Heart left ventricle (tissue), 16 donors: Measurements from ENCODE around the gene FBXO42. TPM values are rescaled to one million over a fixed set of nuclear protein-coding genes. Genes with fewer than 3 reads are reported as not detected.

ENCODE experiments used
- ATAC-seq, 4 donors: fragments of 200-7000 bp; cut with Tn5 transposase; one replicate each; pipeline ENCODE4 v1.9.1; 2020 to 2022; ENCODE audit warnings: moderate library complexity in 4 of 4, mild to moderate bottlenecking in 3 of 4, moderate number of reproducible peaks in 1 of 4
- DNase-seq, 5 donors: peaks; one replicate each; pipeline ENCODE4 v3.0.0-alpha.2; 2020
- H3K27ac ChIP-seq, 12 donors: fragments of 200-600 bp; sonication (generic) in 4 of 12; one replicate each; pipeline versions ENCODE4 v1.5.0 to v1.8.0; 2016 to 2022; ENCODE audit warnings: mild to moderate bottlenecking in 2 of 12
- H3K27me3 ChIP-seq, 9 donors: fragments of 200-600 bp; sonication (generic) in 2 of 9; one replicate each; pipeline versions ENCODE4 v1.5.1 to v1.8.0; 2016 to 2022; ENCODE audit warnings: mild to moderate bottlenecking in 3 of 9
- H3K36me3 ChIP-seq, 9 donors: fragments of 200-600 bp; sonication (generic) in 2 of 9; one replicate each; pipeline versions ENCODE4 v1.5.0 to v1.8.0; 2018 to 2022; ENCODE audit warnings: mild to moderate bottlenecking in 2 of 9
- H3K4me1 ChIP-seq, 12 donors: fragments of 200-600 bp; sonication (generic) in 4 of 12; one replicate each; pipeline versions ENCODE4 v1.5.0 to v1.8.0; 2016 to 2022; ENCODE audit warnings: mild to moderate bottlenecking in 3 of 12
- H3K4me3 ChIP-seq, 12 donors: fragments of 200-600 bp; sonication (generic) in 4 of 12; one replicate each; pipeline versions ENCODE4 v1.5.0 to v1.8.0; 2017 to 2022; ENCODE audit warnings: mild to moderate bottlenecking in 9 of 12, moderate library complexity in 4 of 12
- H3K9me3 ChIP-seq, 12 donors: fragments of 200-600 bp; sonication (generic) in 4 of 12; one replicate each; pipeline versions ENCODE4 v1.5.0 to v1.8.0; 2016 to 2022; ENCODE audit warnings: mild to moderate bottlenecking in 1 of 12
- POLR2A ChIP-seq, 2 donors: fragments of 450-650 bp; IDR thresholded peaks; one replicate each; pipeline ENCODE4 v1.6.1; 2017; ENCODE audit warnings: antibody characterized with exemption in 2 of 2, mild to moderate bottlenecking in 2 of 2, moderate library complexity in 2 of 2
- WGBS, 4 donors: extraction: QIAGEN DNeasy Blood & Tissue Kit in 2 of 4; methylation state at CpG; one replicate each; pipeline versions ENCODE4 v1.1.5 to v1.1.7; 2013 to 2018; 5-methylcytosine and 5-hydroxymethylcytosine counted together
- intact Hi-C, 10 donors: fragments of 100-400 bp; cut with DNase I; formaldehyde crosslinking; loops; one replicate each; pipeline versions ENCODE4 v1.11.1 to v1.14.2; 2022
- long read RNA-seq, 3 donors: library from polyadenylated mRNA; unstranded; transcript quantifications; one replicate each; pipeline ENCODE4 v2.0.0, GENCODE V29; 2020 to 2021
- polyA plus RNA-seq, 2 donors: library from polyadenylated mRNA; stranded (reverse); fragments of 200-250 nt; gene quantifications; one replicate each; pipeline ENCODE4 v1.2.3, GENCODE V29; 2013
- total RNA-seq, 9 donors: library from RNA; depleted of rRNA in 2 of 9; stranded (reverse); fragments of >200 nt in 2 of 9; fragmentation: NEBNext Ultra II Directional in 3 of 9; extraction: Animal tissue kit (Norgen Biotek cat#: 25700) in 3 of 9; gene quantifications; one replicate each; pipeline versions ENCODE4 v1.1.0 to v1.2.4, GENCODE V29; 2016 to 2023
- TF ChIP-seq, protein P1 (sequence below), 12 donors: fragments of 200-600 bp; sonication (generic) in 4 of 12; IDR thresholded peaks; one replicate each; pipeline versions ENCODE4 v1.5.0 to v1.8.0; 2018 to 2022; ENCODE audit warnings: antibody characterized with exemption in 12 of 12, mild to moderate bottlenecking in 5 of 12
- donor health status: ischemic (EF 13 %, LVEDD 7.1; RV severe dilation, severe dysfunction).
- donor health status: healthy with polysubstance abuse.
- donor health status: DM: no; HTN: yes; CAD: no.
- donor health status: DM: no; HTN: no; CAD: no.
- donor health status: ischemic (EF 25% LVEDD 6.9; RV normal size, moderate dysfunction).
- donor health status: ischemic (EF 25% LVEDD 5.7; RV mildly dilated, moderate dysfunction).
- donor health status: healthy.
- donor health status: DM: yes; HTN: yes; CAD: no.
- donor health status: ischemic (EF 35%, LVEDD 5.7; RV mildly dilated, moderate dysfunction).
- donor health status: nonischemic (EF 11% LVEDD 7.7; RV severe dilation, severe dysfunction).
- donor health status: DM: yes; HTN: yes; CAD: no.
- donor health status: PGD.
- donor health status: ischemic (EF 29% LVEDD 5.4; RV normal size, mild dysfunction).
- donor health status: nonischemic (EF 23%, LVEDD 6.1; RV moderate dilation, normal function).

Gene FBXO42
- total RNA-seq, result 10 to 100 TPM; 15.4 to 44.4 (median 22.9) TPM
- 10 to 100 TPM; 11.0 to 18.8 TPM for polyA plus RNA-seq
- long read RNA-seq, donor 1, full-length matches to known transcripts, result 24 of 49 reads
- long read RNA-seq, donor 1, partial matches to known transcripts, result 9 of 49 reads
- long read RNA-seq, donor 1, other reads (novel, unspliced or antisense), result 16 of 49 reads
- long read RNA-seq, donor 2, full-length matches to known transcripts, result 96 of 144 reads
- long read RNA-seq, donor 2, partial matches to known transcripts, result 9 of 144 reads
- long read RNA-seq, donor 2, other reads (novel, unspliced or antisense), result 39 of 144 reads
- long read RNA-seq, donor 3, full-length matches to known transcripts, result 21 of 42 reads
- long read RNA-seq, donor 3, partial matches to known transcripts, result 7 of 42 reads
- long read RNA-seq, donor 3, other reads (novel, unspliced or antisense), result 14 of 42 reads

DNA sequence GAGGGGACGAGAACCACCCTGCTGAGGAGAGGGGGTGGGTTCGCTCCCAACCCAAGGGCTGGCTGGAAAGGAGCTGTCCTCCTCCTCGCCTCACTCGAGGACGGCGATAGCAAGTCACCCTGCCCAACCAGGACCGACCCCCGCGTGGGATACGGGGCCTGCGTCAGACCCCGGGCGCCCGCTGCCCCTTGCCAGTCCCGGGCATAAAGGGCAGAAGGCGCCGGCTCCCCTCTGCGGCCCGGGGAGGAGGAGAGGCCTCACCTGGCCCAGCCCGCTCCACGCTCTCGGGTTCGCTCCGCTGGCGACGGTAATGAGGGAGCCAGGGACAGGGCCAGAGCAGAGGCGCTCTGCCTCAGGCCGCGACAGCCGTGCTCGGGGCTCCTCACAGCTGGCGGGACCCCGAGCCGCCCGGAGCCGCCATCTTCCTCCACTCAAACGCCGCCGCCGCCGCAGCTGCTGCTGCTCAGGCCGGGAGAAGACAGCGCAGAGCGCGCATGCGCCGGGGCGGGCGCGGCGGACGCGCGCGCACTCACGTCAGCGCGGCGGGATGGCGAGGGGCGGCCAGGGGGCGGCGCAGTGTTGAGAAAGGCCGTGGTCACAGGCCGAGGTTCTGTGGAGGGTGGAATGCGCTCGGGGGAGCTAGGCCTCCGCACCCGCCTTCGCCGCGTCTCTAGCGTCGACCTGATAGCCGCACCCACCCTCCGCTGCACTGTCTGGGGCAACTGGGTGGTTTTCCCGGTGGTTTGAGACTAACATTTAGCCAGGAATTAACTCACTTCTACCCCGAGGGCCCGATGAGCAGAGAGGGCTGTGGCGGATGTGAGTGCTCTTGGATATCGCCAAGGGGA, at the start of gene FBXO42:
Gene FBXO42, minus strand, starts transcription at position 487 of the 848 bp plus-strand sequence. CDS start 37,062 bp downstream, outside the sequence.
- peak in 1 of 2 donors; percentile 96 for TF ChIP-seq POLR2A (IDR thresholded peaks at IDR 0.05)
- TF ChIP-seq, protein P1, sequence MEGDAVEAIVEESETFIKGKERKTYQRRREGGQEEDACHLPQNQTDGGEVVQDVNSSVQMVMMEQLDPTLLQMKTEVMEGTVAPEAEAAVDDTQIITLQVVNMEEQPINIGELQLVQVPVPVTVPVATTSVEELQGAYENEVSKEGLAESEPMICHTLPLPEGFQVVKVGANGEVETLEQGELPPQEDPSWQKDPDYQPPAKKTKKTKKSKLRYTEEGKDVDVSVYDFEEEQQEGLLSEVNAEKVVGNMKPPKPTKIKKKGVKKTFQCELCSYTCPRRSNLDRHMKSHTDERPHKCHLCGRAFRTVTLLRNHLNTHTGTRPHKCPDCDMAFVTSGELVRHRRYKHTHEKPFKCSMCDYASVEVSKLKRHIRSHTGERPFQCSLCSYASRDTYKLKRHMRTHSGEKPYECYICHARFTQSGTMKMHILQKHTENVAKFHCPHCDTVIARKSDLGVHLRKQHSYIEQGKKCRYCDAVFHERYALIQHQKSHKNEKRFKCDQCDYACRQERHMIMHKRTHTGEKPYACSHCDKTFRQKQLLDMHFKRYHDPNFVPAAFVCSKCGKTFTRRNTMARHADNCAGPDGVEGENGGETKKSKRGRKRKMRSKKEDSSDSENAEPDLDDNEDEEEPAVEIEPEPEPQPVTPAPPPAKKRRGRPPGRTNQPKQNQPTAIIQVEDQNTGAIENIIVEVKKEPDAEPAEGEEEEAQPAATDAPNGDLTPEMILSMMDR (IDR thresholded peaks at IDR 0.05), result peak in 11 of 12 donors; percentile 23 to 78 (median 54)
- intact Hi-C loops, result loop anchor here in 8 of 10 donors (2.0 to 10.0 kb wide), 6 partner anchors 85 to 145 kb away; partner anchors contain the start of gene ARHGEF19 (in 1 of the 8)
- 0 to 1% (median 0%) methylated on average over 47 to 81 of the region's 81 CpGs for WGBS, 4 donors

DNA sequence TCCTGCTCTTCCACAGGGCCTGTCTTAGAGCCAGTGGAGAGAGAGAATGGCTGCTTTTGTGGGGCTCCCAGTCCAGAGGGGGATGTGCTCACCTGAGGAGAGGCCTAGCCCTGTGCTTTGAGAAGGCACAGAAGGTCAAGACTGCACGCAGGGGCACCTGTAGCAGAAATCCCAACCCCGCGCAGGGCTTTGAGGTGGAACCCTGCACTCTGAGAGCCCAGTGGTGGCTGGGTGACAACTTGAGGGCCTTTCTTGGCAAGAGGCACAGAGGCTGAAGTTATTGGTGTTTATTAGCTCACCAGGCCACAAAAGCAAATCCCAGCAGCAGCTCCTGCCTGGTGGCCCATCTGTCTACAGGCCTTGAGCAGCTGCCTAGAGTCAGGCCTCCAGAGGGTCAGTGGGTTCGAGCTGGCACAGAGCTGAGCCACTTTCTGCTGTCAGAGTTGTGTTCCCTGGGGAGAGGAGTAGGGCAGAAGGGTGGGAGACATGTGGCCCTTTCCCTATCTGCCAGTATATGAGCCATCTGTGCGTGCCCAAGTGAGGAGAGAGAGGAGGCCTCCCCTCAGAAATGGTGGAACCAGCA, 46.2 kb upstream of the FBXO42 start:
- intact Hi-C loops, result no loop called here
- peaks cover 0 to 68% (median 45%) of the 10 kb centered on the region in 9 donors for H3K36me3 ChIP-seq
- no peak overlapping the region for H3K27ac ChIP-seq
- H3K27me3 ChIP-seq, result no peaks in the 10 kb centered on the region
- H3K4me3 ChIP-seq, result no peak overlapping the region
- WGBS, 4 donors, result 85 to 95% (median 90%) methylated on average over 3 to 5 of the region's 5 CpGs
- no peaks in the 10 kb centered on the region for H3K9me3 ChIP-seq
- ATAC-seq (no peak), DNase-seq (no peak)
- TF ChIP-seq, protein P1 (IDR thresholded peaks at IDR 0.05), result no peak
- TF ChIP-seq POLR2A (IDR thresholded peaks at IDR 0.05), result no peak
- H3K4me1 ChIP-seq, result peaks cover 0 to 22% (median 12%) of the 10 kb centered on the region in 12 donors

More for the DNA sequence above, at the start of gene FBXO42:
- peaks cover 0 to 8% (median 0%) of the 10 kb centered on the region in 9 donors for H3K36me3 ChIP-seq
- ATAC-seq (peak; percentile 90 to 98 (median 97)), DNase-seq (peak; percentile 92 to 96 (median 93))
- no peaks in the 10 kb centered on the region for H3K9me3 ChIP-seq
- peak within 1 kb of the TSS; percentile 87 to 97 (median 94) for H3K27ac ChIP-seq
- H3K27me3 ChIP-seq, result no peaks in the 10 kb centered on the region
- peak within 1 kb of the TSS; percentile 70 to 99 (median 88) for H3K4me3 ChIP-seq
- H3K4me1 ChIP-seq, result peaks cover 5 to 36% (median 26%) of the 10 kb centered on the region in 12 donors

DNA sequence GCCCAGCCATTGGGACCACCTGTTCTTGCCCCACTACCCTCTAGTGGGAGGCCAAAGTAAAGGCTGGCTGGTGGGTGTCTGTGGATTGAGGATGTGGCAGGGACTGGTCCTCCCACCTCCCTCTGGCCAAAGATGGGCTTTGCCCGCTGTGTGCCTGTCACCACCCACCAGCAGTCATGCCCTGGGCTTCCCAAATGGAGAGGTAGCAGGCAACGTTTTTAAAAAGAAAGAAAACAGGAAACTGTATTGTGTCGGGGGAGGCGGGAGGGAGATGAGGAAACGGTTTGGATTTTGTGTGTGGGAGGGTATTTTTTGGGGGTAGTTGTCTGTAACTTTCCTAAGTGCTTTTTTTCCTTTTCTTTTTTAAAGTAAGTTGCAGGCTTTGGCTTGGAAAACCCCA, 44.8 kb upstream of the FBXO42 start:
- peaks cover 0 to 35% (median 25%) of the 10 kb centered on the region in 12 donors for H3K4me1 ChIP-seq
- no peak for TF ChIP-seq POLR2A (IDR thresholded peaks at IDR 0.05)
- TF ChIP-seq, protein P1 (IDR thresholded peaks at IDR 0.05), result no peak
- WGBS, 4 donors, result 48 to 55% (median 52%) methylated on average over 5 of the region's 5 CpGs
- H3K4me3 ChIP-seq, result no peak overlapping the region
- H3K27me3 ChIP-seq, result no peaks in the 10 kb centered on the region
- intact Hi-C loops, result no loop called here
- H3K36me3 ChIP-seq, result peaks cover 0 to 82% (median 48%) of the 10 kb centered on the region in 9 donors
- H3K9me3 ChIP-seq, result no peaks in the 10 kb centered on the region
- ATAC-seq, result no peak
- DNase-seq, result no peak
- H3K27ac ChIP-seq, result peak overlapping the region in 2 of 12 donors; percentile 18 to 40
